GM19043 (cell line): ENCODE results near the gene MAB21L3.

Experiments
- ATAC-seq: cut with Tn5 transposase; IDR thresholded peaks from one replicate; pipeline ENCODE4 v1.9.1; 2021; ENCODE audit warnings: low read depth; ENCODE audit not compliant: unreplicated experiment

MAB21L3 gene

GRCh38 chr1:116163533-116163932, 52.3 kb downstream of the MAB21L3 start:
- ATAC-seq, result no peak

DNA sequence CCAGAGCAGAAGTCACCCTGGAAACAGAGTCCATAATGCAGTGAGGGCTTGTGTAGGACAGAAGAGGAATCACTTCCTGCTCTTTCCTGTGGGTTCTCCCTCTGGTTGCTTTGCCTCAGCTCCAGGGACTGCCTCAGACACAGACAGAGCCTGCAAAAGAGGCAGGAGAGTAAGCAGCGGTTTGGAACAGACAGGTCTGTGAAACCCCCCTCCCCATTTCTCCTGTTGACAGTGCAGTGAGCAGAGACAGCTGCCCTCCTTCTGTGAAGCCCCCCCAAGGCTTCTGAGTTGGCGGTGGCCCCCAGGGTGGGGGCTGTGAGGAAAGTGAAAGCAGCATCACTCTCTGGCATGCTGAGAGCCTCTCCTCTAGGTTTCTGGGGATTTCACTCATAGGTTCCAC, 53.0 kb downstream of the MAB21L3 start:
- ATAC-seq, result no peak

- ATAC-seq, result no peak
Measured at GRCh38 chr1:116164604-116165368, 53.6 kb downstream of the MAB21L3 start.

DNA sequence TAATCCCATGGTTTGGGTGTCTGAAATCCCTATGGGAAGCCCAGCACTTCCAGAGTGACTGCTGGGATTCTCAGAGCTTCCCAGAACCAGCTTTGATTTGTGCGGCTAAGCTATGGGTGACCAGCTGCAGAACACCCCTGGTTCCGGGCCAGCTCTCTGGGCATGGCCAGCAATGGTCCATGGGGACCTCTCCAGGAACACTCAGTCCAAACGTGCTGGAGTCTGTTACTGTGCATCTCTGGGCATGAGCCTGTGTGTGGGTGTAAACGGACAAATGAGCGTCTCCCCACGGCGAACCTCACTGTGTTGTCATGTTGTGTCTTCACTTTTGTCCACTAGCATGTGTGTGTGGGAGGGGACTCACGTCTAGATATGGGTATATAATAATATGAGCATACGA, 54.4 kb downstream of the MAB21L3 start:
- no peak for ATAC-seq

GRCh38 chr1:116166011-116166571, 54.9 kb downstream of the MAB21L3 start:
- ATAC-seq, result no peak

- ATAC-seq, result no peak
Measured at GRCh38 chr1:116166655-116167054, 55.5 kb downstream of the MAB21L3 start.

GRCh38 chr1:116167625-116168276, 56.6 kb downstream of the MAB21L3 start:
- no peak for ATAC-seq

DNA sequence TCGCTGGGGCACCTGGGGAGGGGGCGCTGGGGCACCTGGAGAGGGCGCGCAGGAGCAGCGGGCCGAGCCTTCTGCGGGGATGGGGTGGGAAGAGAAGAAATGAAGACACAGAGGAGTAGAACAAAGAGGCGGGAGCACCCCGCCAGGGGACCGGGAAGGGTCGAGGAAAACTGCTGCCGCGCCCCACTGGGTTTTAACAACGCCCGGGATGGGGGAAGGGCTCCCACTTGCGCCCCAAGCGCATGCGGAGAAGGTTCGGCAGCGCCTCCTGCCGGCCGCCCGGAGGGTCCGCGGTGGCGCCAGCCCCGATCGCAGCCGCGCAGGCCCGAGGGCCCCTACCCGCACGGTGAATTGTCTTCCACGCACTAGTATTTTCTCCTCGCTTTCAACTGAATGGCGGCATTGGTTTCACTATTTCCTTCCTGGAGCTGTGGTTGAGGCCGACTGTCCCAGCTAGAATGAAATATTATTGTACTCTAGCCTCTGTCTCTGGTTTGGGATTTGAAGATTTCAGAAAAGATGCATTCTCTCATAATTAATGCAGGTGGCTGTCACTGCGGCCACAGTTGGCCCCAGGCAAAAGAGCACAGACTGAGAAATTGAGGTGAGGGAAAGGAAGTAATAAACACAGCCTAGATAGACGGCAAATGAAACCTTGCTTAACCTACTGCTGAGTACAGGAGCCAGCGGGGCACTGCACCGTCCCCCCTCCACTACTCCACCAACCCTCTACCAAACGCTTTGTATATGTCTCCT, 57.3 kb downstream of the MAB21L3 start:
- peak; percentile 84 for ATAC-seq

DNA sequence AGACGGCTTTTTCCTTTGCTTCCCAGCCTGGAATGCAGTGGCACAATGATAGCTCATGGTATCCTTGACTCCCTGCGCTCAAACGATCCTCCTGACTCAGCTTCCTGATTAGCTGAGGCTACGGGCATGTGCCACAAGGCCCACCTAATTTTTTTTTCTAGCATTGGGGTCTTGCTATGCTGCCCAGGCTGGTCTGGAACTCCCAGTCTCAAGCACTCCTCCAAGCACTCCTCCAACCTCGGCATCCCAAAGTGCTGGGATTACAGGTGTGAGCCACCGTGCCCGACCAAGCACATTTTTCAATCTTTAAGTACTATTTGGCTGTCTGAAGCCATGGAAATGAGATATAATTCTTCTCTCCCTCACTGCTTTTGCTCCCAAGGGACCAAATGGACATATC, 58.7 kb downstream of the MAB21L3 start:
- no peak for ATAC-seq

DNA sequence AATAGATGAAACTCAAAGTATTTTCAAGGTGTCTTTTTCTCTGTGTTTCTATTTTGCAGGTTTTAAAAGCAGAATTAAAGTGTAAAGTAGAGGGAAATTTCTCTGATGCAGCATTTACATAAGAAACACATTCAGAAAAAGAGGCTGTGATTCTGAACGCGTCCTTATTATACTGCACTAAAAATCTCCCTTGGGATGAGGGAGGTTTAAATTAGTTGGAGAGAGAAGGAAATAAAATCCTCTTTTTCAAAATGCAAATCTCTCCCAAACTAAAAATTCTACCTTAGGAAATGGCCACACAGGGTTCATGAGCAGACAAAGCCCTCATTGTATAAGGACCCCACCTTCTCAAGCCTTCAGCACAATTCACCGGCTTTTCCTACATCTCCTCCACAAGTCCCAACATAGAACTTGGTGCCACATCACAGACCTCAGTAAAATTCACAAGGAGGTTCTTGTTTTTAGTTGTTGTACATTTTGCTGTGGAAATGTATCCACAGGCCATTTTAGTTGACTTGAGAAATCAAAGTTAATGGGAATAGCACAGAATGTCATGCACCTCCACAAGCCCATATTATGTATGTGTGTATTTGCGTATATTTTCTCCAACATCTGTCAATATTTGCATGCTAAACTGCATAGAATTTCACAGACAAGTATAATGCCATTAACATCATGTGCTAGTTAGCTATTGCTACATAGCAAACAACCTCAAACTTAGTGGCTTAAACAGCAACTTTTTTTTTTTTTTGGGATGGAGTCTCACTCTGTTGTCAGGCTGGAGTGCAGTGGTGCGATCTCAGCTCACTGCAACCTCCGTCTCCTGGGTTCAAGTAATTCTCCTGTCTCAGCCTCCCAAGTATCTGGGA, 59.8 kb downstream of the MAB21L3 start:
- ATAC-seq, result no peak

GRCh38 chr1:116172666-116173065, 61.5 kb downstream of the MAB21L3 start:
- ATAC-seq, result no peak

DNA sequence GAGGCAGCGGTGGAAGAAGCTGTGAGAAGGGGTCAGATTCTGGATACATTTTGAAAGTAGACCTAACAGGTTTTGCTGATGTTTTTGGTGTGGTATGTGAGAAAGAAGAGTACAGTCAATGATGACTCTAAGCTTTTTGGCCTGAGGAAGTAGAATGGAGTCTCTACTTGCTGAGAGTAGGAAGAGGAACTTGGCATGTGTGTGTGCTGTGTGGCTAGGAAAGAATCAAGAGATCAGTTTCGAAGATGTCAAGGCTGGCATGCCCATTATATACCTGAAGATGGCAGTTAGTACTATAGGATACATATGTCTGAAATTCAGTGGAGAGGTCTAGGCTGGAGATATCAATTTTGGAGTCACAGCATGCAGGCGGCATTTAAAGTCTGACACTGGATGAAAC, 64.4 kb downstream of the MAB21L3 start:
- ATAC-seq, result no peak

GRCh38 chr1:116176306-116176789, 65.1 kb downstream of the MAB21L3 start:
- ATAC-seq, result no peak

GRCh38 chr1:116177861-116178260, 66.7 kb downstream of the MAB21L3 start:
- ATAC-seq, result no peak

DNA sequence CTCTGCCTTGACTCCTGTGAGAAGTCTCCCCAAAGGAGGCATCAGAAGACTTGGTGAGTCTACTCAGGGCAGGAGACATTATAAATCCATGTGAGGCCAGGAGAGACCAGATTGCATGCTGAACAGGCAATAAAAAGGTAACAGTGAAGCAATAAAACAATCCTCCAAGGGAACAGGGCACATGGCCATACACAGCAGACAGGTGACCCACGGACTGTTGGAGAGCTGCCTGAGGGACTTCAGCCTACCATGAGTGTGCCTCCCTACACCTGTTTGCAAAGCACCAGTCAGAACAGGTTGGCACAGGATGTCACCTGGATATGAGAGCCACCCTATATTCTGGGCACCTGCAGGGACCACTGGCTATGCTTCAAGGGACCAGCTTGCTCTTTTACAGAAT, 67.6 kb downstream of the MAB21L3 start:
- no peak for ATAC-seq

DNA sequence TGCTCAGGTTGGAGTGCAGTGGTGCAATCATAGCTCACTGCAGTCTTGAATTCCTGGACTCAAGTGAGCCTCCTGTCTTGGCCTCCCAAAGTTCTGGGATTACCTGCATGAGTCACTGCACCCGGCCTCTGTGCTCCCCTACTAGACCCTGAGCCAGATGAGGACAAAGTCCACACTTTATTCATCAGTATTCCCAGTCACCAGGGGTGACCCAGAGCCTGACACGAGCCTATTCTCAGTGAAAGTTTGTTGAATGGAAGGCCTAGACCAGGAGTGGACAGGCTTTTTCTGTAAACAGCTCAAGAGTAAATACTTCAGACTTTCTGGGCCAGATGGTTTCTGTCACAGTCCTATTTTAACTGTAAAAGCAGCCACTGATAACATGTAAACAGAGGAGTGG, 68.2 kb downstream of the MAB21L3 start:
- ATAC-seq, result no peak

- no peak for ATAC-seq
Measured at GRCh38 chr1:116179964-116180363, 68.8 kb downstream of the MAB21L3 start.

DNA sequence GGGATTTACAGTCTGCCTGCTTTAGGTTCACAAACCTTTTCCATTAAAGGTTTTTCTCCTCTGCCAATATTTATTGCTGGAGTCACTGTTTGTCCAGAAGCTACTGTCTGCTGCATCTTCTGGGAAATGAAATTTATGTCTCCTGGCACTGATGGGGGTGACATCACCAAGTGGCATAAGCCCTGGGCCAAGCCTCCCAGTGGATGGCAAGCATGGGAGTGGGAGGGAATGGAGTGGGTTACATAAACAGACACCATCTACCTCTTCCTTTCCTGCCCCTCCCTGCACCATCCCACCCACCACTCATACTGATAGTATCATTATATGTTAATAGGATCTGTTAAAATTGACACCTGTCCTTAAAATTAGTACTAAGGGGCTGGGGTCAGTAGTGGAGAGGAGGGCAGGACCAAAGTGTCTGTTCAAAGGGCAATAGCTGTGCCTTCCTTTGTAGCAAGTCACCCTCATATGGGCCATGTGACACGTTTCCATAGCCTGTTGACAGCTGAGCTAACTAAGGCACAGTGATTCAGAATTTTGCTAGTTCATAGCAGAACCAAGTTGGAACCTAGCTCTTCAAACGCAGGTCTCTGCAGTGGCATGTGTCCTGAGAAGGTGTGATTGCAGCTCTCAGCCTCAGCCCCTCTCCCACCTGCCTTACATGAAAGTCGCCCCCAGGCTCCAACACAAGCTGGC, 71.0 kb downstream of the MAB21L3 start:
- no peak for ATAC-seq
